ENCODE measurements around the gene CAB39. TPM values are rescaled to one million over a fixed set of nuclear protein-coding genes. Genes with fewer than 3 reads are reported as not detected.

Gene CAB39
- total RNA-seq: 94.0 TPM
- long read RNA-seq, partial matches to known transcripts: 1 of 29 reads
- long read RNA-seq, other reads (novel, unspliced or antisense): 28 of 29 reads

DNA sequence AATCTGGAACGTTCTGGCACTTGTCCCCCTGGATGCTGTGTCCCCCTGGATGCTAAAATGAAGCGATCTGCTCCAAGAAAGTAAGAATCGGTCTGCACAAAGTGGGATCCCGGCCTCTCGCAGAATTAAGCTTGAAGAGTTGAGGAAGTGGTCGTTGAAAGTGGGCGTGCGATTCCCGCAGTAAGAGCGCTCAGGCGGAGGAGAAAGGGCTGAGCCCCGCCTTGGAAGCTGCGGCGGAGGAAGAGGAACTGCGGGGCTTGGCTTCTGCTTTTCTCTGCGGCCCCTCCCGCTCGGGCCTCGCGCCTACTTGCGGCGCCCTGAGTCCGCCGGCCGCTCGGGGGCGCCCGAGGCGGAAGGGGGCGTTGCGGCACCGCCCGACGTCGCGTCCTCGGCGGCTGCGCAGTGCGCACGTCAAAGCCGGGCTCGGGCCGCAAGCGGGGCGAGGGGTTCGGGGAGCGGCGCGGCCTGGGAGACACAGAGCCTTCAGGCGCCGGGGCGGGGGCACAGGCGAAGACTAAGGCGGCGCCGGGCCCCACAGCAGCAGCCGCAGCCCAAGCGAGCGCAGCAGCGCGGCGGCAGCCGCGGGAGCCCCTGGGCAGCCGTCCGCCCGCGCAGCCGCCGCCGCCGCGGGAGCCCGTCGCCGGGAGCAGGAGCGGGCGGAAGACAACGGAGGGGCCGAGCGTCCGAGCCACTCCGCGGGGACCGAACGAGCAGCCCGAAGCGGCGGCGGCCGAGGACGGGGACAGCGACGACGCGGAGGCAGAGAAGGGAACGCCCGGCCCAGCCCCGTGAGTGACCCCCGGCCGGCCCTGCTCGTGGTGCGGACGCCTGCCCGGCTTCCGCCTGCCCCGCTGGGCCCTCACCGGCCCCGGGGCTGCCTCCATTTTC is at the start of gene CAB39:
Gene CAB39, plus strand, starts transcription at position 400 of the 888 bp plus-strand sequence. CDS start 47,160 bp downstream, outside the sequence.
- peak; percentile 96 for DNase-seq (ENCODE audit: low spot score)

DNA sequence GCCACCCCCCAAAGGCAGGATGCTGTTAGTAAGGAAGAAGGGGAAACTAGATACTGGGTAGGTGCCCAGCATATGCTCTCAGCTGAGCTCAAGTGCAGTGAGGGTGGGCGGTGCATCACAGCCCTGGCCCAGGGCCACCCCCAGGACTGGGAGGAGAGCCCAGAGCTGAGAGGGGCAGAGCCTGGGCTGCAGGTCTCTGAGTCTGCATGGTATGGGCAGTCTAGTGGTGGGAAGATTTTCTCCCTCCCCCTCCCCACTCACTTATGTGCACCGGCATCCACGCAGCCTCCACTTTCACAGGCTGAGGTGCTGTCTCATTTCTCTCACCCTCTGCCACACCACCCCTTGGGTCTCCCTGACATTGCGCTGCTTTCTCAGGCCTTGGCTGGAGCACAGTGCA is 48.5 kb upstream of the CAB39 start:
- no peak for DNase-seq (ENCODE audit: low spot score)

GRCh38 chr2:230664844-230665243 is 47.8 kb upstream of the CAB39 start:
- DNase-seq (ENCODE audit: low spot score): no peak

DNA sequence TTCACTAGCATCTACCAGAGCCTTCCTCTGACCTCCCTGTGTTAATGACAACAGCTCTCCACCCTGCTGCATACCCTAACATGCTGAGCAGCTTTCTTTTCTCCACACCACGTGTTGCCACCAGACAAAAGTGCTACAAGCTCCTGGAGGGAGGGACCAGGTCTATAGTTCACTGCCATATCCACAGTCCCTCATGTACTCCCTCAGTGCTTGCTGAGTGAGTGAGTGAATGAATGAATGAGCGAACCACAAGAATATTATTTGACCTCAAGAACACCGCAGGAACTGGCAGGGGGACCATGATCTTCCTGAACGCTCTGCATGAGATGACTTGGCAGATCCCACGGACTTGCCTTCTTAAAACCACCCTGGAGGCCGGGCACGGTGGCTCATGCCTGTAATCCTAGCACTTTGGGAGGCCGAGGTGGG is 47.4 kb upstream of the CAB39 start:
- no peak for DNase-seq (ENCODE audit: low spot score)

GRCh38 chr2:230666446-230666845 is 46.2 kb upstream of the CAB39 start:
- no peak for DNase-seq (ENCODE audit: low spot score)

GRCh38 chr2:230666885-230667712 is 45.5 kb upstream of the CAB39 start:
- DNase-seq (ENCODE audit: low spot score): no peak

DNA sequence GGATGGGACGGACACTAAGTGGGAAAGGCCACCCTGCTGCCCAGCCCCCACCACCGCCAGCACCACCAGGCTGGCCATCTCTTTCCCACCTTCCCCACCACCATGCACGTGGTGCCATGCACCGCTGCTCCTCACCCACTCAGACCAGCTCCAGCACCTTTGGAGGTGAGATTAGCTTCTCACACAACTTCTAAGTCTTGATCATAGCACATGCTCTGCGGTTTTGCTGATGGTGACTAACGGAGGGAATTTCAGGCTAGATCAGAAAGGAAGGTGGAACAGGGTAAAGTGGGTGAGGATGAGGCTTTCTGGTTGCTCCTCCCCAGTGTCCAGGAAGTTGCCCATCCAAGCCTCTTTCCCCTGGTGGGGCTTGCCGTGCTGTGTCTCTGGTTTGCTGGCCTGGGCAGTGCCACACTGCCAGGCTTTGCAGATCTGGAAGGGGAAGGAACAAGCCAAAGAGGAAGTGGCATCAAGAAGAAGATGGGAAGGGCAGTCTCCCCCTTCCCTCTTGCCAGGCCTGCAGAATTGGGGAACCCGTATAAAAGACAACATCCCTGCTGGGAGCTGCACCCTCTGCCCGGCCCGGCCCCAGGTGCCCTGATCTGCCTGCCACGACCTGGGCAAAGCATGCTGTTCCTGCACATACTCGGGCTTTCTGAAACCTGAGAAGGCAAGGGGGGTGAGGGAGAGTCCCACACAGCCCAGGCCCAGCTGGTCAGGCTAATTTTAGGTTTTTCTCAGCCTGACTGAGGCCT is 44.3 kb upstream of the CAB39 start:
- DNase-seq (ENCODE audit: low spot score): no peak

GRCh38 chr2:230668939-230669303 is 43.7 kb upstream of the CAB39 start:
- DNase-seq (ENCODE audit: low spot score): no peak

DNA sequence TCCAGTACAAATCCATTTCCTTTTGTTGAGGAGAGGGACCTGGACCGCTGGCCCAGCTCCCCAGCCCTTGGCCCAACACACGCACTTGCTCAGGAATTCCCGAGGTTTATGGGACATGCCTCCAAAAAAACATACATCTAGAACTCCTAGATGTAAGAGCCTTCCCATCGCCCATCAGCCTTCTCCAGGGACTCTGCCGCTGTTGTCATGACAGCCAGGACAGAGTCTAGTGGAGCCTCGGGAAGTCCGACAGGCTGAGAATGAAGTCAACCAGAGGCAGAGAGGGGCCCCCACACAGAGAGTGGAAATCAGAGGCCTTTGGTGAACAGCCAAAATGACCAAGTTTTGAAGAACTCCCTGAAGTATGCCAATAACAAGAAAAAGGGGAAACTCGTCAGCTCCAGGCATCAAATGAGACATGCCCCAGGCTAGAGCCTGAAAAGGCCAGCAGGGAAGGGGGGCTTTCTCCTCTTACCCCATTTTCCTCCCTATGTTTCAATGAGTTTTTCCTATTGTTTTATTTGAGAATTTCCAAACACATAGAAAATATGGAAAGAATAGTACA is 43.2 kb upstream of the CAB39 start:
- DNase-seq (ENCODE audit: low spot score): no peak

- no peak for DNase-seq (ENCODE audit: low spot score)
These were observed 41.5 kb upstream of the CAB39 start for GRCh38 chr2:230671117-230671516.

GRCh38 chr2:230672836-230673235 is 39.8 kb upstream of the CAB39 start:
- no peak for DNase-seq (ENCODE audit: low spot score)

GRCh38 chr2:230674401-230674800 is 38.2 kb upstream of the CAB39 start:
- DNase-seq (ENCODE audit: low spot score): no peak

DNA sequence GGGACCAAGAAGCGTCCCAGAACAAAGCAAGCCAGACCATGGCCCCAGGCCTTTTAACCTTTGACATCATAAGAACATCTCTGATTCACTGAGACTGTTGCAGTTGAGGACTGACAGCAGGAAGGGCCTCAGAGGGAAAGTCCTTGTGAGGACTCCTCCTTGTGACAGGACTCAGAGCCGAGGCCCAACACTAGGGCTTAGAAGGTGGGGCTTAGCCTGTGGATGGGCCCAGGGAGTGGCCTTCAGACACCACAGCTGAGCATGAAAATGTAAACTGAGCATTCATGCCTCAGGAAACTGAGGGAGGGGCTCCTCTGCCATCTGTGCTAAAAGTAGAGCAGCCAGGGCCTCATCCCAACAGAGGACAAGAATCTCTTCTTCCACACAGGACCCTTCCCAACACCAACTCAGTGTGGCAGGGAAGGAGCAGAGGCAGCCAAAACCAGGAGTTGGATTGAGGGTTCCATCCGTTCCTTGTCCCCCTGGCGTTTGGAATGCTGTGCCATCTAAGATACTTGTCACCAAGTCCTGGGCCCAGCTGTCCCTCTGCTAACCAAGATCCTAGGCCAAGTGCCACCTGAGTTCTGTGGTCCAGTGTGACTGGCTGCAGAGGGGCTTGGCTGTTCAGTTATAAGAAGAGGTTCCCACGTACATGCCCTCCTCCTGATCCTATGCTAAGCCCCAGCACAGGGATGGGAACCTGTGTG is 37.5 kb upstream of the CAB39 start:
- DNase-seq (ENCODE audit: low spot score): no peak

- DNase-seq (ENCODE audit: low spot score): no peak
These were observed 36.1 kb upstream of the CAB39 start for GRCh38 chr2:230676546-230676945.

DNA sequence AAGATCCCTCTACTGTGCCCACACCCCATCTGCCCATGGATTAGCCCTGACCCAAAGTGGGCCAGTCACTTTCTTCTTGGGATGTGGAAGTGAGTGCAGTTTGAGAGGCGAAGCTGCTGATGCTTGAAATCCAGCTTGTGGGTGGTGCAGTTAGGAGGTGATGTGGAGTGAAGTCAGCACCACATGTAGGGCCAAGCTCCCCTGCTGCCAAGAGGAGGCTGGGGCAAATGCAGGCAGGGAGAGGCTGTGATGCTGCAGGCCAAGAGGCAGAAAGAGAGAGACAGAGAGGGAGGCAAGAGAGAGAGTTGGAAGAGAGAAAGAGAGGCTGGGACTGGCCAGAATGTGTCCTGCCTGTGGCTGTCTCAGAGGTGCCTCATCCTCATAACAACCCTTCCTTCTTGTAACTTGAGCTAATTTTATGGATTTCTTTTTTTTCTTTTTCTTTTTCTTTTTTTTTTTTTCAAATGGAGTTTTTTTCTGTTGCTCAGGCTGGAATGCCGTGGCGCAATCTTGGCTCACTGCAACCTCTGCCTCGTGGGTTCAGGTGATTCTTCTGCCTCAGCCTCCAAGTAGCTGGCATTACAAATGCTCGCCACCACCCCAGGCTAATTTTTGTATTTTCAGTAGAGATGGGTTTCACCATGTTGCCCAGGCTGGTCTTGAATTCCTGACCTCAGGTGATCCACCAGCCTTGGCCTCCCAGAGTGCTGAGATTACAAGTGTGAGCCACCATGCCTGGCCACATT is 35.3 kb upstream of the CAB39 start:
- no peak for DNase-seq (ENCODE audit: low spot score)

DNA sequence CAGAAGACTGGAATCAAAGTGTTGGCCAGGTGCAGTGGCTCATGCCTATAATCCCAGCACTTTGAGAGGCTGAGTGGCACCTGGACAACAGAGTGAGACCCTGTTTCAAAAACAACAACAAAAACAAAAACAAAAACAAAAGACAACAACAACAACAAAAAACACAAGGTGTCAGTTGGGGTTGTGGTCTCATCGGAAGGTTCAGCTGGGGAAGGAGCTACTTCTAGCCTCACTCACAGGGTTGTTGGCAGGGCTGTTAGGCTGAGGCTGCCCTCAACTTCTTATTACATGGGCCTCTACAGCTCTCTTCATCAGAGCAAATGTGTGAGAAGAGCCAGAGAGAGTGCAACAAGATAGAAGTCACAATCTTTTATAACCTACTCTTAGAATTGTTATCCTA is 34.6 kb upstream of the CAB39 start:
- DNase-seq (ENCODE audit: low spot score): no peak

GRCh38 chr2:230678451-230678850 is 34.2 kb upstream of the CAB39 start:
- DNase-seq (ENCODE audit: low spot score): no peak

GRCh38 chr2:230680463-230681170 is 32.0 kb upstream of the CAB39 start:
- no peak for DNase-seq (ENCODE audit: low spot score)

DNA sequence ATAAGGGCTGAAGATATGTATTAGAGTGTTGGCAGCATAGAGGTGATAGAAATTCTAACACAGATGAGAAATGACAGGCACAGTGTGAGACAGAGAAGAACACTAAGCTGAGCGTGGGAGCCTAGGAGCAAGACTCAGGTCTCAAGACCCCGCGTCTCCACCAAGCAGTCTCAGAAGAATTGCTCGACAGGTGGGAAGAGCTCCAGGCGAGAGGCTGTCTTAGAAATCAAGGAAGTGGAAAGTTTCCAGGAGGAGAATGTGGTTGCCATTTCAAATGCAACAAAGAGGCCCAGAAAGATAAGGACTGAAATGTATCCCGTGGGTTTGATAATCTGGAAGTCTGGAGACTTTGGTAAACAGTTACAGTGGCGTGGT is 31.5 kb upstream of the CAB39 start:
- DNase-seq (ENCODE audit: low spot score): no peak
